HG02763 (cell line): ENCODE results near the gene SPOCD1.

ENCODE experiments used
- ATAC-seq: cut with Tn5 transposase; IDR thresholded peaks from one replicate; pipeline ENCODE4 v1.9.1; 2021; ENCODE audit warnings: mild to moderate bottlenecking, moderate library complexity; ENCODE audit not compliant: unreplicated experiment

Gene SPOCD1

DNA sequence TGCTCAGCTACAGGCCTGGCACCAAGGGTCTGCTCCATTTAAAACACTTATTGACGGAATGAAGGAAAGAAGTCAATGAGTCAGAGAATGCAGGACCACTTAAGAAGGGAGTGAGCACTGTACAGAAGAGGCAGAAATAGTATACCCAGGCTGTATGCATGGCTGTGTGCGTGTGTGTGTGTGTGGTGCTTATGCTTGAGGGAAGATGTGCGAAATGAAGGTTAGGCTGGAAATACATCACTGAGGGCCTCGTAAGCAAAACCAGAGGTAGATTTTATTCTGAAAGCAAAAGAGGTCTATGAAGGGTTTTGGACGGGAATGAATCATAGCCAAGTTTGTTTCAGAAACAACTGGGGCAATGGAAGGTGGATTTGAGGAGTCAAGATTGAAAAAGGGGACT is 42.0 kb downstream of the SPOCD1 start:
- no peak for ATAC-seq

DNA sequence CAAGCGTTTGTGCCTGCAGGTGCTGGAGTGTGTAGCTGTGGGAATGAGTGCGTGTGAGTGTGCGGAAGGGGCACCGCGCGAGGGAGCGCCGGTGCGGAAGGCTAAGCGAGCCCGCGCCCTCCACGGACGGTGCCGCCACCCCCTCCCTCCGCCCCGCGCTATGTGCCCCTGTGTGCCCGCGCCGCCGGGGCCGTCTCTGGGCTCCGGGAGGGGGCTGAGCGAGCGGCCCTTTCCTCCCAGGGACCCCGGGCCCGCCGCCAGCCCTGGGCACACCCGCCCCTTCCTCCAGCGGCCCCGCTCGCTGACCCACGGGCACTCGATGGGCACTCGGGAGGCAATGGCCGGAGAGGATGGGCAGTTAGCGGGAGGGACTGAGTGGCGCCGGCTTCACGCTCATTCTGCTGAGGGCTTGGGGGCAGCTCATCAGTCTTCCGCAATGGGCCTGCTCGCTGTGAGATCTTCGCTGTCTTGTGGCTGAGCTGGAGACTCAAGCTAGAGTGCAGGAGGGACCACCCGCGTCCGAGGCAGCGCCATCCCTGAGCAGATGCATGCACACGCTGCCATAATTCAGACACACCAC is 43.1 kb downstream of the SPOCD1 start:
- ATAC-seq, result no peak

DNA sequence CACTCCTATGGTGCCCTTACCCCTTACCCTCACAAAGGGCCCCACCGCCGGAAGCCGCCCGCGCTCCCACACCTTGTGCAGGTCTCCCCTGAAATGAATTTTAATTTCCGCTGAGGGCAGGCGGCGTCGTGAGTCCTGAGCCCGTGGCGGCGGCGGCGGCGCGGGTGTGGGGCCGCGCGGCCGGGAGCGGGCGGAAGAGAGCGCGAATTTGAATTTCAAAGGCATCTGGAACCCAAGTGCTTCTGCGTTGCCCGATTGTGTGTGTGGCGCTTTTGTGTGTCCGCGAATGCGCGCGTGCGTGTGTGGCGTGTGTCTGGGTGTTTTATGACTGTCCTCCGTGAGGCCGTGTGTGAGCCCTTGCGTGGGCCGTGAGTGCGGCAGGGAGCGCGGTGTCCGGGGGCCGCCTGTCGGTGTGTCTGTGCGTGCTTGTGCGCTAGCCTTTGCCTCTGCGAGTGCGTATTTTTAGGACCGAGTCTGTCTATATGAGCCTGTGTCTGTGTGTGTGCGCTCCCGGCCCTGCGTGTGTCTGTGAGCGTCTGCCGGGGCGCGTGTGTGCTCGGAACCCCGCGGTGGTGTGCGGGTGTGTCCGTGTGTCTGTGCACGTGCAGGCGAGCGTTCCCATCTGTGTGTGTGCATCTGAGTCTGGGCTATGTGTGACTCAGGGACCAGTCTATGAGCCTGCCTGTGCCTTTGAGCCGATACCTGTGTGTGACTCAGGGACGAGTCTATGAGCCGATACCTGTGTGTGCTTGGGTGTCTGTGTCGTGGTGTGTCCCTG is 43.7 kb downstream of the SPOCD1 start:
- ATAC-seq, result no peak

DNA sequence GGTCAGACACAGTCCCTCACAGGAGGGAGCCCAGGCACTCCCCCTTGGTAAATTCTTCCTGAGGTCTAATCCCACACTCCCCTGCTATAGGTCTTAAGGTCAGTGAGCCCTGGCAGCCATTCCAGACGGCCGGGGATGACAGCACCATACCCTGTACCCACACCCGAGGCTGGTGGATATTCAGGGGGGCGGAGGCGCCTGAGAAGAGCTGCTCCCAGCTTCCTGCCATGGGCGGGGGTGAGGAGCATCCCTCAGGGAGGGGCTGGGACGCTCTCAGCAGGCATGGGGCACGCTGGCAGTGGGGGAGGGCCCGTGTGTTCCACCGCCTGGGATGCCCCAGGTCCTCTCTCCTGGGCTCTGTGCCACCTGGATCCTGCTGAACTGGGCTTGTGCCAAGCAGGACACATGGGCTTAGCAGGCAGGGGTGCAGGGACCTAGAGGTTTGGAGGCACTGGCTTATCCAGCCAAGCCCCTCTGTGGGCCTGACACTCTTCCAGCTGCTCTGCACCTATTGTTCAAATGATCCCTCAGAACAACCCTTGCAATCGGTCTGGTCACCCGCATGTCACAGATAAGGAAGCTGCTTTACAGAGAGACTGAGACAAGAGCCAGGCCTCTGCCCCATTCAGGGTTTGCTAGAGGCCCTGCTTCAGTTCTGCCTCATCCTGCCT is 46.0 kb downstream of the SPOCD1 start:
- no peak for ATAC-seq

DNA sequence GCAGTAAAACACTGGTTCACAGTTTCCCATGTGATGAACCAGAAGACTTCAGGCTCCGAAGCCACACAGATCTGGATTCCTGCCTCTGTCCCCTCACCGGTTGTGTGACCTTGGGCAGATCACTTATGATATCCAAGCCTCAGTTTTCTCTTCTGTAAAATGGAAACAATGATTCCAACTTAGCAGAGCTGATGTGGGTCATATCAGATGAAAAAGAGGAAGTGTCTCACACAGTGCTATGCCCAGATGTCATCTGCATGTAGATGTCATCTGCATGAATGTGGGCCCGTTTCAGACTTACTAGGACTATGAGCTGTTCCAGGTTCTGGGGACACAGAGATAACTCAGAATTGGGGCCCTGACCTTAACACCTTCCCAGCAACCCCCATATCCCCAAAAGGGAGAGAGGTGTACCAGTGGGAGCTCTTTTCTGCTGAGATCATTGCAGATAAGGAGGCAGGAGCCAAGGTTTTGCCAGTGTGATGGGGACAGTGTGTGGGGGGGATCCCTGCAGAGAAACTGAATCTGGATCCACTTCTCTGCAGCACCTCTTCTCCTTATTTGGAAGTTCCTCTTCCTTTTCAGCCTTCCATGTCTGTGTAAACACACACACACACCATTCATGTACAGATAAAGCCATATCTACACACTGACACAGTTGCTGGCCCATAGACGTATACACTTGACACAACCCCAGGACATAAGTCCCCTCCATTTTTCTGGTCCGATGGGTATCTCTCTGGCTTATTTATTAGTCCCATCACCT is 46.7 kb downstream of the SPOCD1 start:
- ATAC-seq, result no peak

DNA sequence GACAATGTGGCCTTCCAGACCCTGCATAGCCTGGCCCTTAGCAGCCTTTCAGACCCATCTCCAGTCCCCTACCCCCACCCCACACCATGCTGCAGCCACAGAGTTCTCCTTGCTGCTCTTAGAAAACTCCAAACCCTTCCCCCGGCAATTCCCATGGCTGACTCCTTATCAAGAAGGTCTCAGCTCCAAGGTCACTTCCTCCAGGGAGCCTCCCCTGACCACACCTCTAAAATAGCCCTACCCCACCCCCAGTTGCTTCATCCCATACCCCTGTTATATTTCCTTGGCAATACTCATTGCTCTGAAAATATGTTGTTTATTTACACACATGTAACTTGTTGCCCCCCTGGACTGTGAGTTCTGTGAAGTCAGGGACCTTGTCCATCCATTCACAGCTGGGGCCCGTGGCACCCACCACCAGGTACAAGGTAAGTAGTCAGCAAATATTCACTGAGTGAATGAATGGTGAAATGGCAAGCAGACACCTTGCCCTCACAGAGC is 47.4 kb downstream of the SPOCD1 start:
- ATAC-seq, result no peak

DNA sequence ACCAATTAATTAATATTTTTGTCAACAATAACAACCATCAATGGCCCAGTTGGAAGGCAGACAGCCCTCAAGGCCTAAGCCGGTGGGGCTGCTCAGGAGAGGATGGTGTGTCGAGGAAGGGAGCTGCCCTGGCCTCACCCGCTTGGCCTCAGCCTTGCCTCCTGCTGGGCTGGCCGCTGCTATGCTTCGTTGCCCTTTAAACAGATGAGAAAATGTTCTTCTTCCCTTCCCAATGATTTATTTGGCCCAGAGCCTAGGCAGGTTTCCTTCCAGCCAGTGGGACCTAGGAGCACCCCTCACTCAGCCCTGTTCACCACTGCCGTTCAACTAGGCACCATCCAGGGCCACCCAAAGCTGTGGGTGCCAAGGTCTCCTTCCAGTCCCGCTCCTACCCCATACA is 48.6 kb downstream of the SPOCD1 start:
- no peak for ATAC-seq

- no peak for ATAC-seq
These were observed 50.3 kb downstream of the SPOCD1 start for GRCh38 chr1:31765516-31765915.

DNA sequence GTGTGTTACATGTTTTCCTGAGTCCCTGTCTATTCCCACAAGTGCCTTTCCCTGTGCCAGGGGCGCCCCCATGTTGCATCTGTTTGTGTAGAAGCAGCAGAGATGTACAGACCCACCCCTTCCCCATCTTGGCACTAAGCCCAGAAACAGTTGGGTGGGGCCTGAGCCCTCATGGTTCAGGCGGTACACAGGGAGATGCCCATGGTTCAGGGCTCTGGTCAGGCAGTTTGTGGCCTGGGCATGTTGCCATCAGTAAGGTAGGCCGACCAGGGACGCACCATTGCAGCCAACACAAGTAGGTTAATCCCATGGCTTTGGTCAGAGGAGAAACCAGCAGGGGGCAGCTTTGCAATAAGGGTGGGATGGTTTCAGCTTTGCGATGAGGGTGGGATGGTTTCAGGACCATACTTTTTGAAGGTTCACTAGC is 50.8 kb downstream of the SPOCD1 start:
- no peak for ATAC-seq

DNA sequence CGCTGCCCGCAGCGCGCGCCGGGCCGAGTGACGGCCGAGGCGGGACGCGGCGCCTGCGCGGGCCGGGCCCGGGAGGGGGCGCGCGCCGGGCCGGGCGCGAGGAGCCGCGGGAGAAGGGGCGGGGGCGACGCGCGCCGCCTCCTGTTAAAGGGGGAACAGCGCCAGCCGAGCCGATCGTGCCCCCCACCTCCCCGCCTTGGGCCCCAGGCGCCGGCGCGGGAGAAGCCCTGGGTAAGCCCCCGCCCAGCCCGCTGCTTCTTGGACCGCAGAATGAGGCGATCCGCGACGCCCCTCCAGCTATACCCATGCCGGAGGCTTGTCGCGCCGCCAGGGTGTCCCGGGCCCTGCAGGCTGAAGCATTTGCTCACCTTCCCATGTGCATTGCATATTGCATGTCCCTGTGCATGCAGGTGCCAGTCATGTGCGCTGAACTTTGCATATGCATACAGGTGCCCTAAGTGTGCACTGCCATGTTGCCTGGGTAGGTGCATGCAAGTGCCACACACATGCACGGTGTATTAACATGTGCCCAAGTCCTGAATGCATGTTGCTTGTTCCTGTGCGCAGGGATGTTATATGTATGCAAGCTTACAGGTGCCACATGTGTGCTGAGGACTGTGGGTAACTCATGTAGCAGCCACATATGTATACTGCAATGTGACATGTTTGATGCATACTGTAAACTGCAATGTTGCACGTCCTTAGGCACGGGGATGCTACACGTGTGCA is 51.3 kb downstream of the SPOCD1 start, which contains the start of gene ADGRB2:
Gene ADGRB2, minus strand, starts transcription at position 29 of the 729 bp plus-strand sequence. CDS start 7,119 bp downstream, outside the sequence.
- ATAC-seq, result no peak

- no peak for ATAC-seq
These were observed 52.0 kb downstream of the SPOCD1 start for GRCh38 chr1:31763671-31764311.

- ATAC-seq, result no peak
These were observed 52.8 kb downstream of the SPOCD1 start for GRCh38 chr1:31762726-31763670.

- no peak for ATAC-seq
These were observed 53.5 kb downstream of the SPOCD1 start for GRCh38 chr1:31762323-31762722.

- ATAC-seq, result no peak
These were observed 53.9 kb downstream of the SPOCD1 start for GRCh38 chr1:31761883-31762282.

- no peak for ATAC-seq
These were observed 55.1 kb downstream of the SPOCD1 start for GRCh38 chr1:31760471-31761470.

DNA sequence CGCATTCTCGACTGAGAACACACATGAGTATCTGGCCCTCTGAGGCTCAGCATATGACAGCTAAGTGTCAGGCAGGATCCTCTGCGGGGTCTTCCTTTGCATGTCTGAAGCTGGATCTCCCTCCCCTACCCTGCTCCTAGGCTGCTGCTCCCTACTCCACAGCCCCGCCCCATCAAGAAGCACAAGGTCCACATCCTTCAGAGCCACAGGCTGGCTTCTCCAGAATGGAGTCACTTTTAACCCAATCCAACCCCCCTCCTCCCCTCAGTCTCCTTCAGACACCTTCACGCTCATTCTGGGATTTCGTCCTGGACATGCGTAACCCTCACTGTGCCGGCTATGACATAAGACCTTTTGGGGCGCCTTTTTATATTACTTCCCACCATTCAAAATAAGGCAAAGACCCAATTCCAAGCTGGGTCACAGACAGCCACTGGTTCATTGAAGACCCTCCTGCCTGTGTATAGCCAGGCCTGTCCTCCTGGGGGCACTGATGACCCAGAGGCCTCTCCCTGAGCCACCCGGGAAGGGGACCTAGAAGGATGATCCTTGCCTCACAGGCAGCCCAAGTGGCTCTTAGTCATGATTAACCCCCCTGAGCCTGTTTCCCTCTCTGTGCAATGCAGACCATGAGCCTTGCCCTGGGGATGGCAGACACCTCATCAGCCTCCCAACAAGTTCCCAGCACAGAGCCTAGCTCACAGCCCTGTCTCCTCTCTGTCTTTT is 56.4 kb downstream of the SPOCD1 start:
- ATAC-seq, result no peak

GRCh38 chr1:31758823-31759222 is 57.0 kb downstream of the SPOCD1 start:
- ATAC-seq, result no peak
